GM19099 (cell line): ENCODE measurements around the gene SUPT20HL1.

Experiments used
- POLR2A ChIP-seq: IDR thresholded peaks from 3 replicates; pipeline ENCODE4 v1.6.1; 2011; ENCODE audit warnings: low read depth; ENCODE audit not compliant: insufficient read length; ENCODE audit errors: extremely low read depth

SUPT20HL1 gene

DNA sequence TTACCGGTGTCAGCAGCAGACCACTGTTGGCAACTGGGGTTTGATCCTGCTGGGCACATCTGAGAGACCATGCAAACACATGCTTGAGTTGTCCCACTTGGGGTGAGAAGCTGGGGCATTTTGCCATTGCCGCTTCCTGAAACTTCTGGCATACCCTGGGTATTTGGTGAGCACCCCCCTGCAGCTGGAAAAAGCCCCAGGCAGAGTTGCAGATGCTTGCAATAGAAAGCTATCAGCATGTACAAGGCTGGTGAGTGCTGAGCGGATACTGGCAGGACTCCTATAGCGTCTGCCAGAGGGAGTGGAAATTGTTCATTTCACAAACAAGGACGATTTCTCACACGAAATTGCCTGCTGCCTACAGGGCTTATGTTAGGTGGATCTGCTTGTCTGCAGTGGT lies 32.3 kb downstream of the SUPT20HL1 start:
- TF ChIP-seq POLR2A, result no peak

DNA sequence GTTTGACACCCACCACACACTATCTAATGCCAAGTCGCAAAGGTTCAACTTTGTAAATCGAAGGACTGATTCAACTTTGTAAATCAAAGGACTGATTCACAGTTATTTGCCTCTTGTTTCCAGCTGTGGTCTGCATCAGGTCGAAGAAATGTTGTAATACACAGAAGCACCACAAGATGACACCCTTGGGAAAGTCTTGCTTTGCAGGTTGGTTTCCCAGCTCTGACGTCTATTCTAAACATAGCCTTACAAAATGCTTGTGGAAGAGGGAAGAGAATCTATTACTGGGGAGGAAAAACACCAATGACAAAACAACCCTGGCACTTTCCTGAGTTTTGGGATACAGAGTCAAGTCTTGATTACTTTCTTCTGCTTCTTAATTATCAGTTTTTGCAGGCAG lies 35.3 kb downstream of the SUPT20HL1 start:
- no peak for TF ChIP-seq POLR2A

DNA sequence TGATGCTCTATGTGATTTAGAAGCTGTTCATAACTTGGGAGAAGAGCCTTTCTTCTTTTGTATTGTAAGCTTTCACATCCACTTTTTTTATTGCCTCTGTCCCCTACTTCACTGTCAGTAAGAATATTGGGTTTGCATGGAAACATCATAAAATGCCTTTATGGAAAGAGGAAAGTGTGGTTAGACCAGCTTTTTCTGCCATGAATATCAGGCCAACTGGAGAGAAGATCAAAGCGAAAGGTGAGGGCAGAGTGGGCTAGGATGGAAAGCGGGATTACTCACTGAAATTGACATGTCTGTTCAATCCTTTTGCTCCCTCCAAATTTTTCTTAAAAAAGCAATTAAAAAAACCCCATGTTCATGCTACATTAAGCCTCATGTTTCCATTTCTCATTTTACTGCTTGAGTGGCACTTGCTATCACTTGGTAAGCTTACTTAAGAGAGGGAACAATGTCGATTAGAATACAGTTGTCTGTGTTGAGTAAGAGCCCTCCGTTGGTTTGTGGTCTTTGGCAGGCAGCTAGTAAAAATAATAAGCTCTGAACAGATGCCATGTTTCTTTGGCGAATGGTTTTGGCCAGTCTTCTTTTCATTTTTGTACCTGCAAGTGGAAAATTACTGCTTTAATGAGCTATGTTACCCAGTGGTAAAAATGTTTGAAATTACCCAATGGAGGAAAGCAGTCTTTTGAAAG lies 35.9 kb downstream of the SUPT20HL1 start:
- no peak for TF ChIP-seq POLR2A

DNA sequence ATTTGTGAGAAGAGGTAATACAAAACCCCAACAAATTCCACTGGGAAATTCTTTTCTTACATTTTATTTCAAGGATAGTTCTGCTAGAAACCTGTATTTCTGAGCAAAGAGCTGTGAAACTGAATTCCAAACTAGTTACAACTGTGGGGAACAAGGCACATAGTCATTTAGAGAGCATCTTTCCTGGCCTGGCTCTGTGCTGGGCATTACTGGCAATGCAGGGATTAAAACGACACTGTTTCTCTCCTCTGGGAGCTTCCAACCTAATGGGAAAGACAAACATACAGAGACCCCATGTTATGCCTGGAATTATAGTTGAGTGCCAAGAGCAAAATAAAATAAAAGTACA lies 36.5 kb downstream of the SUPT20HL1 start:
- no peak for TF ChIP-seq POLR2A

- no peak for TF ChIP-seq POLR2A
Measured at GRCh38 chrX:24398766-24399165, 38.3 kb downstream of the SUPT20HL1 start.

- no peak for TF ChIP-seq POLR2A
Measured at GRCh38 chrX:24399550-24399949, 39.1 kb downstream of the SUPT20HL1 start.

DNA sequence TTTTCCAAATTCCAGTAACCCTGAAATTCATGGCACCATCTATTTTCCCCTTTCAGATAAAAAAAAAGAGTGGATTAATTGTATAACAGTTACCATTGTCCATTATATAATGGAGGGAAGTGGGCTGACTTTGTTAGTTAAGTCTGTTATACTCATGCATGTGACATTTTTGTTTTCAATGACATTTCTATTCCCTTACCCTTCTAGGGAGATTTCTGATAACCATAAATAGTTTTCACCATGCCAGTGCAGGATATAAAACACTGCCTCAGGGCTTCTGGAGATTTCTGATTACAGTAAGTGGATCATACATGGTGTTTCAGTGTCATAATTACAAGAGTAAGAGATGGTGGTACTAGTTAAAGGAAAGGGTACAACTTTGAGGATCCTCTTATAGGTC lies 45.5 kb downstream of the SUPT20HL1 start:
- no peak for TF ChIP-seq POLR2A
